IMR-90 (cell line): ENCODE data around the gene OLFM3. TPM values are rescaled to one million over a fixed set of nuclear protein-coding genes. Genes with fewer than 3 reads are reported as not detected.

Experiments used
- ATAC-seq: fragments of 200-7000 bp; cut with Tn5 transposase; 2 replicates; pipeline ENCODE4 v1.9.1; 2020; ENCODE audit warnings: low read depth, mild to moderate bottlenecking, moderate library complexity
- BruUV-seq: library from RNA; stranded (reverse); fragments of 400-500 nt; replicated peaks from 2 replicates; lab custom pipeline; 2021; lab: Mats Ljungman, UMichigan
- CTCF ChIA-PET: fragments of 300-600 bp; formaldehyde crosslinking; extraction: SDS; loops from one replicate; lab custom pipeline; 2021; ENCODE audit warnings: antibody characterized with exemption; lab: Yijun Ruan, JAX
- POLR2A ChIA-PET: fragments of 300-600 bp; sonication (Branson Sonifier 250); formaldehyde crosslinking; loops from one replicate; lab custom pipeline; 2022; ENCODE audit warnings: antibody characterized with exemption; ENCODE audit not compliant: unreplicated experiment; lab: Charles Lee
- DNase-seq: peaks from one replicate; pipeline ENCODE4 v3.0.0; 2013
- H2AFZ ChIP-seq: replicated peaks from 2 replicates; pipeline ENCODE3; 2013; ENCODE audit warnings: low read length, mild to moderate bottlenecking; ENCODE audit not compliant: poor library complexity
- H2AK5ac ChIP-seq: 2 replicates; pipeline ENCODE4 v1.6.1; 2013; ENCODE audit warnings: low read depth, low read length, inconsistent platforms
- H2AK9ac ChIP-seq: replicated peaks from 2 replicates; pipeline ENCODE3; 2013; ENCODE audit warnings: mild to moderate bottlenecking, low read depth, low read length, moderate library complexity; ENCODE audit not compliant: poor library complexity
- H2BK120ac ChIP-seq: 2 replicates; pipeline ENCODE4 v1.6.1; 2013; ENCODE audit warnings: low read depth, low read length, inconsistent platforms
- H2BK15ac ChIP-seq: 3 replicates; pipeline ENCODE4 v1.6.1; 2013; ENCODE audit warnings: low read depth, low read length, inconsistent platforms
- H2BK20ac ChIP-seq: 2 replicates; pipeline ENCODE4 v1.6.1; 2013; ENCODE audit warnings: low read depth, mild to moderate bottlenecking, inconsistent platforms, low read length, moderate library complexity
- H2BK5ac ChIP-seq: 2 replicates; pipeline ENCODE4 v1.6.1; 2013; ENCODE audit warnings: mild to moderate bottlenecking, low read depth, low read length, inconsistent platforms; ENCODE audit not compliant: poor library complexity, severe bottlenecking
- H3K14ac ChIP-seq: replicated peaks from 2 replicates; pipeline ENCODE4 v1.6.1; 2013; ENCODE audit warnings: low read depth, low read length, inconsistent platforms
- H3K18ac ChIP-seq: 2 replicates; pipeline ENCODE4 v1.6.1; 2013; ENCODE audit warnings: low read depth, low read length, control low read depth
- H3K23ac ChIP-seq: 2 replicates; pipeline ENCODE4 v1.6.1; 2013; ENCODE audit warnings: low read depth, low read length, inconsistent platforms
- H3K27ac ChIP-seq: 2 replicates; pipeline ENCODE4 v1.5.1; 2013; ENCODE audit warnings: mild to moderate bottlenecking, control low read depth, low read length; ENCODE audit not compliant: insufficient read depth
- H3K27me3 ChIP-seq: 2 replicates; pipeline ENCODE4 v1.6.1; 2013; ENCODE audit warnings: low read length; ENCODE audit not compliant: control insufficient read depth, insufficient read depth
- H3K36me3 ChIP-seq: 2 replicates; pipeline ENCODE4 v1.6.1; 2013; ENCODE audit warnings: low read length, mixed read lengths; ENCODE audit not compliant: control insufficient read depth, insufficient read depth
- H3K4ac ChIP-seq: 2 replicates; pipeline ENCODE4 v1.6.1; 2013; ENCODE audit warnings: low read depth, low read length, inconsistent platforms
- H3K4me1 ChIP-seq: 2 replicates; pipeline ENCODE4 v1.6.1; 2013; ENCODE audit warnings: low read length, mixed read lengths; ENCODE audit not compliant: control insufficient read depth, insufficient read depth
- H3K4me2 ChIP-seq: 2 replicates; pipeline ENCODE4 v1.6.1; 2013; ENCODE audit warnings: low read depth, mild to moderate bottlenecking, control low read depth, low read length, moderate library complexity
- H3K4me3 ChIP-seq: 2 replicates; pipeline ENCODE4 v1.5.1; 2013; ENCODE audit warnings: low read depth, mild to moderate bottlenecking, control low read depth, low read length, moderate library complexity; ENCODE audit not compliant: insufficient read depth
- H3K56ac ChIP-seq: 2 replicates; pipeline ENCODE4 v1.6.1; 2013; ENCODE audit warnings: low read length, inconsistent platforms; ENCODE audit not compliant: insufficient read depth; ENCODE audit errors: extremely low read depth
- H3K79me1 ChIP-seq, 2 experiments: 2 replicates each; pipeline ENCODE4 v1.6.1; 2013; ENCODE audit warnings: low read length in 2 of 2, inconsistent platforms in 1 of 2, low read depth in 1 of 2
- H3K9ac ChIP-seq: 2 replicates; pipeline ENCODE4 v1.6.1; 2013; ENCODE audit warnings: low read depth, low read length, control low read depth
- H3K9me1 ChIP-seq: 2 replicates; pipeline ENCODE4 v1.6.1; 2013; ENCODE audit warnings: low read length, inconsistent platforms; ENCODE audit not compliant: insufficient read depth
- H3K9me3 ChIP-seq: 2 replicates; pipeline ENCODE4 v1.6.1; 2013; ENCODE audit warnings: low read length; ENCODE audit not compliant: control insufficient read depth, insufficient read depth
- H4K20me1 ChIP-seq: 2 replicates; pipeline ENCODE4 v1.6.1; 2013; ENCODE audit warnings: low read length, inconsistent platforms; ENCODE audit not compliant: insufficient read depth
- H4K5ac ChIP-seq: 2 replicates; pipeline ENCODE4 v1.6.1; 2013; ENCODE audit warnings: mild to moderate bottlenecking, low read depth, low read length, control low read depth
- H4K8ac ChIP-seq, 2 experiments: 2 replicates each; pipeline ENCODE4 v1.6.1; 2013; ENCODE audit warnings: low read depth in 2 of 2, low read length in 2 of 2, control low read depth in 1 of 2, inconsistent platforms in 1 of 2
- H4K91ac ChIP-seq: 2 replicates; pipeline ENCODE4 v1.6.1; 2013; ENCODE audit warnings: low read depth, low read length, inconsistent platforms; ENCODE audit not compliant: insufficient read depth
- BHLHE40 ChIP-seq: fragments of 150-350 bp; IDR thresholded peaks from 2 replicates; pipeline ENCODE4 v1.6.1; 2016; ENCODE audit warnings: mild to moderate bottlenecking, low read depth, low read length
- CEBPB ChIP-seq: IDR thresholded peaks from 2 replicates; pipeline ENCODE4 v1.6.1; 2012; ENCODE audit warnings: low read depth, low read length, improper control_type of control experiment
- CHD1 ChIP-seq: IDR thresholded peaks from 2 replicates; pipeline ENCODE4 v1.6.1; 2012; ENCODE audit warnings: low read depth, low read length, improper control_type of control experiment
- FOS ChIP-seq: fragments of 150-350 bp; IDR thresholded peaks from 2 replicates; pipeline ENCODE4 v1.6.1; 2016; ENCODE audit warnings: low read depth, low read length
- MAFK ChIP-seq: IDR thresholded peaks from 2 replicates; pipeline ENCODE4 v1.6.1; 2012; ENCODE audit warnings: low read depth, low read length, improper control_type of control experiment
- MAZ ChIP-seq: IDR thresholded peaks from 2 replicates; pipeline ENCODE4 v1.6.1; 2012; ENCODE audit warnings: low read depth, mild to moderate bottlenecking, low read length, improper control_type of control experiment, moderate library complexity, borderline replicate concordance
- MXI1 ChIP-seq: IDR thresholded peaks from 2 replicates; pipeline ENCODE4 v1.6.1; 2012; ENCODE audit warnings: low read depth, mild to moderate bottlenecking, low read length, moderate library complexity, borderline replicate concordance
- NFE2L2 ChIP-seq: fragments of 150-350 bp; IDR thresholded peaks from 2 replicates; pipeline ENCODE4 v1.6.1; 2016; ENCODE audit warnings: low read depth, mild to moderate bottlenecking, low read length
- POLR2A ChIP-seq: IDR thresholded peaks from 2 replicates; pipeline ENCODE4 v1.6.1; 2012; ENCODE audit warnings: mild to moderate bottlenecking, low read depth, low read length
- RAD21 ChIP-seq: IDR thresholded peaks from 2 replicates; pipeline ENCODE4 v1.6.1; 2012; ENCODE audit warnings: low read length, improper control_type of control experiment
- RCOR1 ChIP-seq: IDR thresholded peaks from 2 replicates; pipeline ENCODE4 v1.6.1; 2012; ENCODE audit warnings: mild to moderate bottlenecking, low read length, improper control_type of control experiment; ENCODE audit not compliant: insufficient replicate concordance
- RFX5 ChIP-seq: IDR thresholded peaks from 2 replicates; pipeline ENCODE4 v1.8.0; 2012; ENCODE audit warnings: low read depth, mild to moderate bottlenecking, low read length, moderate library complexity
- SMC3 ChIP-seq: fragments of 150-350 bp; IDR thresholded peaks from 2 replicates; pipeline ENCODE4 v1.6.1; 2016; ENCODE audit warnings: low read depth, mild to moderate bottlenecking, antibody characterized with exemption, low read length, moderate library complexity
- WGBS, 2 experiments: methylation state at CpG; one replicate each; pipeline versions ENCODE4 v1.1.5 to v1.1.7; 2013; ENCODE audit warnings: missing lambda C conversion rate in 2 of 2; ENCODE audit not compliant: insufficient read length in 1 of 2; ENCODE audit errors: extremely low coverage in 2 of 2; 5-methylcytosine and 5-hydroxymethylcytosine counted together
- dilution Hi-C: fragments of 300-500 bp; cut with HindIII; formaldehyde crosslinking; loops from one replicate; pipeline ENCODE4 v1.14.3; 2018; ENCODE audit warnings: low sequenced_read_pairs; ENCODE audit not compliant: unreplicated experiment
- in situ Hi-C: fragments of 300-500 bp; cut with MboI; formaldehyde crosslinking; loops from 3 replicates; pipeline ENCODE4 v1.14.3; 2019; ENCODE audit warnings: low sequenced_read_pairs, inconsistent platforms, mixed read lengths
- intact Hi-C: fragments of 100-400 bp; cut with micrococcal nuclease; formaldehyde crosslinking; loops from 2 replicates; pipeline ENCODE4 v1.10.0; 2022
- polyA plus RNA-seq, 3 experiments: library from polyadenylated mRNA; depleted of rRNA; stranded (reverse); fragments of >200 nt; gene quantifications; 2 replicates each; pipeline ENCODE4 v1.2.3, GENCODE V29; 2012; ENCODE audit warnings: low replicate concordance in 1 of 3
- total RNA-seq: library from RNA; depleted of rRNA; stranded (reverse); fragments of >200 nt; gene quantifications from 2 replicates; pipeline ENCODE4 v1.2.3, GENCODE V29; 2012
- TF ChIP-seq, protein P1 (sequence below): fragments of 150-350 bp; IDR thresholded peaks from 2 replicates; pipeline ENCODE4 v1.6.1; 2017; ENCODE audit warnings: mild to moderate bottlenecking, antibody characterized with exemption, low read length, low read depth
- TF ChIP-seq, protein P2 (sequence below): conservative IDR thresholded peaks from 2 replicates; pipeline ENCODE4 v1.5.1; 2012; ENCODE audit warnings: mild to moderate bottlenecking, low read depth, low read length, improper control_type of control experiment
- TF ChIP-seq, protein P3 (sequence below): fragments of 150-350 bp; IDR thresholded peaks from 2 replicates; pipeline ENCODE4 v1.6.1; 2016; ENCODE audit warnings: low read depth, mild to moderate bottlenecking, low read length, moderate library complexity, borderline replicate concordance

Gene OLFM3
- total and polyA plus RNA-seq, 2 of the 4 experiments (the other 2 are of a cell fraction): not detected

DNA sequence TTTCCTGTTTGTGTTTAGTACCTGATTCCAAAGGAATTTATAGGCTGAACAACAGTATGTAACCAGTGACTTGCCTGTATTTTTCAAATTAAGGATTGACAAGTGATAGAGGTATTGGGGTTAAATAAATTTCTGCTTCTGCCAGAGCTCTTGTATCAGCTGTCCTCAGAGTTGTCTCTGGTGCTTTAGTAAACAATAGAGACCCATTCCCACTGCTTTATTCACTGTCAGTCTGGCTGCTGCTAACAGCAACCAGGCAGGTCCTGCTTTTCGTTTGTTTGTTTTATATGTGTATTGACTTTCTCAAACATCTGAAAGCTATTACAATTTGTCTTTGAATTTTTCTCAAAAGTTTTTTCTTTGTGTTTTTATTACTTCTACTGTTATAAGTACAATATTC lies 76.1 kb downstream of the OLFM3 start:
- Histone ChIP-seq H3K4me3 (no peak overlapping the region), H3K18ac (no peak overlapping the region), H2BK15ac (no peak overlapping the region), H2BK20ac (no peak overlapping the region), H2BK5ac (no peak overlapping the region), H3K9me3 (no peaks in the 10 kb centered on the region), H3K9ac (no peak overlapping the region), H4K5ac (no peak overlapping the region), H3K56ac (no peak overlapping the region), H3K27ac (no peak overlapping the region), H2AFZ (no peak overlapping the region), H3K14ac (no peak overlapping the region), H3K4me2 (no peak overlapping the region), H3K27me3 (no peaks in the 10 kb centered on the region), H3K36me3 (no peaks in the 10 kb centered on the region), H2BK120ac (no peak overlapping the region), H3K4ac (no peak overlapping the region), H4K8ac (no peak overlapping the region), H2AK5ac (no peak overlapping the region), H2AK9ac (no peak overlapping the region), H3K79me1 (no peaks in the 10 kb centered on the region), H4K91ac (no peak overlapping the region), H3K9me1 (no peaks in the 10 kb centered on the region), H3K4me1 (no peaks in the 10 kb centered on the region), H3K23ac (no peak overlapping the region), H4K20me1 (no peaks in the 10 kb centered on the region)
- ATAC-seq: no peak
- WGBS, 2 experiments: no CpG with 5 or more reads among the region's 1 CpG
- no peak for DNase-seq
- intact Hi-C loops: no loop called here
- dilution Hi-C loops: no loop called here
- in situ Hi-C loops: no loop called here
- no peak for TF ChIP-seq CEBPB
- no peak for TF ChIP-seq FOS
- TF ChIP-seq, protein P1, sequence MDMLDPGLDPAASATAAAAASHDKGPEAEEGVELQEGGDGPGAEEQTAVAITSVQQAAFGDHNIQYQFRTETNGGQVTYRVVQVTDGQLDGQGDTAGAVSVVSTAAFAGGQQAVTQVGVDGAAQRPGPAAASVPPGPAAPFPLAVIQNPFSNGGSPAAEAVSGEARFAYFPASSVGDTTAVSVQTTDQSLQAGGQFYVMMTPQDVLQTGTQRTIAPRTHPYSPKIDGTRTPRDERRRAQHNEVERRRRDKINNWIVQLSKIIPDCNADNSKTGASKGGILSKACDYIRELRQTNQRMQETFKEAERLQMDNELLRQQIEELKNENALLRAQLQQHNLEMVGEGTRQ: no peak
- no peak for TF ChIP-seq BHLHE40
- no peak for TF ChIP-seq CHD1
- TF ChIP-seq MAZ: no peak
- no peak for TF ChIP-seq MXI1
- TF ChIP-seq, protein P2, sequence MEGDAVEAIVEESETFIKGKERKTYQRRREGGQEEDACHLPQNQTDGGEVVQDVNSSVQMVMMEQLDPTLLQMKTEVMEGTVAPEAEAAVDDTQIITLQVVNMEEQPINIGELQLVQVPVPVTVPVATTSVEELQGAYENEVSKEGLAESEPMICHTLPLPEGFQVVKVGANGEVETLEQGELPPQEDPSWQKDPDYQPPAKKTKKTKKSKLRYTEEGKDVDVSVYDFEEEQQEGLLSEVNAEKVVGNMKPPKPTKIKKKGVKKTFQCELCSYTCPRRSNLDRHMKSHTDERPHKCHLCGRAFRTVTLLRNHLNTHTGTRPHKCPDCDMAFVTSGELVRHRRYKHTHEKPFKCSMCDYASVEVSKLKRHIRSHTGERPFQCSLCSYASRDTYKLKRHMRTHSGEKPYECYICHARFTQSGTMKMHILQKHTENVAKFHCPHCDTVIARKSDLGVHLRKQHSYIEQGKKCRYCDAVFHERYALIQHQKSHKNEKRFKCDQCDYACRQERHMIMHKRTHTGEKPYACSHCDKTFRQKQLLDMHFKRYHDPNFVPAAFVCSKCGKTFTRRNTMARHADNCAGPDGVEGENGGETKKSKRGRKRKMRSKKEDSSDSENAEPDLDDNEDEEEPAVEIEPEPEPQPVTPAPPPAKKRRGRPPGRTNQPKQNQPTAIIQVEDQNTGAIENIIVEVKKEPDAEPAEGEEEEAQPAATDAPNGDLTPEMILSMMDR: no peak
- no peak for TF ChIP-seq RCOR1
- no peak for TF ChIP-seq SMC3
- no peak for TF ChIP-seq NFE2L2
- TF ChIP-seq, protein P3, sequence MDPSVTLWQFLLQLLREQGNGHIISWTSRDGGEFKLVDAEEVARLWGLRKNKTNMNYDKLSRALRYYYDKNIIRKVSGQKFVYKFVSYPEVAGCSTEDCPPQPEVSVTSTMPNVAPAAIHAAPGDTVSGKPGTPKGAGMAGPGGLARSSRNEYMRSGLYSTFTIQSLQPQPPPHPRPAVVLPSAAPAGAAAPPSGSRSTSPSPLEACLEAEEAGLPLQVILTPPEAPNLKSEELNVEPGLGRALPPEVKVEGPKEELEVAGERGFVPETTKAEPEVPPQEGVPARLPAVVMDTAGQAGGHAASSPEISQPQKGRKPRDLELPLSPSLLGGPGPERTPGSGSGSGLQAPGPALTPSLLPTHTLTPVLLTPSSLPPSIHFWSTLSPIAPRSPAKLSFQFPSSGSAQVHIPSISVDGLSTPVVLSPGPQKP: no peak
- no peak for TF ChIP-seq RAD21
- TF ChIP-seq RFX5: no peak
- TF ChIP-seq MAFK: no peak
- TF ChIP-seq POLR2A: no peak
- ChIA-PET POLR2A (no interaction called here), CTCF (no interaction called here)
- BruUV-seq: no TSS peak
